Heart right ventricle (tissue), 16 donors: Measurements from ENCODE around the gene CLSTN2. TPM values are rescaled to one million over a fixed set of nuclear protein-coding genes. Genes with fewer than 3 reads are reported as not detected.

Source experiments
- ATAC-seq, 8 donors: fragments of 200-7000 bp; cut with Tn5 transposase; one replicate each; pipeline ENCODE4 v1.9.1; 2020; ENCODE audit warnings: mild to moderate bottlenecking in 8 of 8, moderate library complexity in 8 of 8, moderate number of reproducible peaks in 1 of 8
- DNase-seq, 2 donors: peaks; one replicate each; pipeline ENCODE4 v3.0.0-alpha.2; 2020
- H3K27ac ChIP-seq, 10 donors: fragments of 200-600 bp; sonication (generic) in 2 of 10; one replicate each; pipeline versions ENCODE4 v1.5.0 to v1.8.0; 2020 to 2022; ENCODE audit warnings: mild to moderate bottlenecking in 3 of 10
- H3K27me3 ChIP-seq, 7 donors: fragments of 200-600 bp; one replicate each; pipeline ENCODE4 v1.8.0; 2021 to 2022; ENCODE audit warnings: mild to moderate bottlenecking in 2 of 7
- H3K36me3 ChIP-seq, 9 donors: fragments of 200-600 bp; sonication (generic) in 1 of 9; one replicate each; pipeline versions ENCODE4 v1.5.0 to v1.8.0; 2020 to 2022; ENCODE audit warnings: mild to moderate bottlenecking in 2 of 9
- H3K4me1 ChIP-seq, 9 donors: fragments of 200-600 bp; sonication (generic) in 1 of 9; one replicate each; pipeline versions ENCODE4 v1.5.0 to v1.8.0; 2020 to 2022; ENCODE audit warnings: mild to moderate bottlenecking in 4 of 9
- H3K4me3 ChIP-seq, 10 donors: fragments of 200-600 bp; sonication (generic) in 2 of 10; one replicate each; pipeline versions ENCODE4 v1.5.0 to v1.8.0; 2020 to 2022; ENCODE audit warnings: mild to moderate bottlenecking in 7 of 10, moderate library complexity in 2 of 10
- H3K9me3 ChIP-seq, 11 donors: fragments of 200-600 bp in 10 of 11; sonication (generic) in 2 of 11; one replicate each; pipeline versions ENCODE4 v1.5.0 to v1.8.0; 2013 to 2022; ENCODE audit warnings: mild to moderate bottlenecking in 2 of 11, control low read depth in 1 of 11, moderate library complexity in 1 of 11
- WGBS, 2 donors: extraction: QIAGEN DNeasy Blood & Tissue Kit; methylation state at CpG; one replicate each; pipeline ENCODE4 v1.1.7; 2013; ENCODE audit warnings: inconsistent platforms in 1 of 2; 5-methylcytosine and 5-hydroxymethylcytosine counted together
- intact Hi-C, 10 donors: fragments of 100-400 bp; cut with DNase I; formaldehyde crosslinking; loops; one replicate each; pipeline versions ENCODE4 v1.11.1 to v1.14.2; 2022
- polyA plus RNA-seq, 2 donors: library from polyadenylated mRNA; stranded (reverse); fragments of 200-250 nt; gene quantifications; one replicate each; pipeline ENCODE4 v1.2.3, GENCODE V29; 2013
- total RNA-seq, 10 donors: library from RNA; stranded (reverse); fragmentation: NEBNext Ultra II Directional in 3 of 10; extraction: Animal tissue kit (Norgen Biotek cat#: 25700) in 3 of 10; gene quantifications; one replicate each; pipeline versions ENCODE4 v1.2.1 to v1.2.4, GENCODE V29; 2021 to 2023
- TF ChIP-seq, protein P1 (sequence below), 9 donors: fragments of 200-600 bp; sonication (generic) in 2 of 9; IDR thresholded peaks; one replicate each; pipeline versions ENCODE4 v1.5.0 to v1.8.0; 2021 to 2022; ENCODE audit warnings: antibody characterized with exemption in 9 of 9, mild to moderate bottlenecking in 5 of 9, moderate library complexity in 1 of 9
- donor health status: Arrhythmogenic right ventricular cardiomyopathy.
- donor health status: ischemic (EF 13 %, LVEDD 7.1; RV severe dilation, severe dysfunction).
- donor health status: healthy with polysubstance abuse.
- donor health status: DM: no; HTN: yes; CAD: no.
- donor health status: DM: no; HTN: no; CAD: no.
- donor health status: ischemic (EF 25% LVEDD 6.9; RV normal size, moderate dysfunction).
- donor health status: ischemic (EF 25% LVEDD 5.7; RV mildly dilated, moderate dysfunction).
- donor health status: healthy.
- donor health status: DM: yes; HTN: yes; CAD: no.
- donor health status: Ischemic cardiomyopathy.
- donor health status: ischemic (EF 35%, LVEDD 5.7; RV mildly dilated, moderate dysfunction).
- donor health status: nonischemic (EF 11% LVEDD 7.7; RV severe dilation, severe dysfunction).
- donor health status: DM: yes; HTN: yes; CAD: no.
- donor health status: PGD.
- donor health status: ischemic (EF 29% LVEDD 5.4; RV normal size, mild dysfunction).
- donor health status: nonischemic (EF 23%, LVEDD 6.1; RV moderate dilation, normal function).

The CLSTN2 gene
- total and polyA plus RNA-seq, 12 donors = 0.57 to 10.7 (median 4.4) TPM

DNA sequence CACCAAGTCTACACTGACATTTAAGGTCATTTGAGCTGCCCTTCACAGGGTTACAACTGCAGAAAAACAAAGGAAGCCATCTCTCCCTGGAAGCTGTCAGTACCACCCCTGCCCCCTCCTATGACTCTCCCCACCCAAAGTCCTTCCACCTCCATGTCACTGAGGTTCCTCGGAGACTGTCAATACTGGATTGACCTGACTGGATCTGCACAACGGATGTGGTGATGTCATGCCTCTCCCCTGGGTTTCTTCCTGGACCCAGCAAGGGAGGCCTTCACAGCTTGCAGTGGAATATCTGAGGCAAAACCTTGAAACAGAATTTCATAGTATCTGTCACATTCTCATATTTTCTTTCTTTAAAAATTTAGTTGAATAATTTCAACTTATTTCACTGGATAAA, 153.5 kb downstream of the CLSTN2 start:
- H3K27me3 ChIP-seq = peaks cover 0 to 5% (median 0%) of the 10 kb centered on the region in 7 donors
- 74 to 77% methylated on average over 2 of the region's 2 CpGs for WGBS, 2 donors
- no peak overlapping the region for H3K27ac ChIP-seq
- H3K9me3 ChIP-seq = peaks cover 0 to 10% (median 0%) of the 10 kb centered on the region in 11 donors
- no peaks in the 10 kb centered on the region for H3K36me3 ChIP-seq
- no peak overlapping the region for H3K4me3 ChIP-seq
- TF ChIP-seq, protein P1, sequence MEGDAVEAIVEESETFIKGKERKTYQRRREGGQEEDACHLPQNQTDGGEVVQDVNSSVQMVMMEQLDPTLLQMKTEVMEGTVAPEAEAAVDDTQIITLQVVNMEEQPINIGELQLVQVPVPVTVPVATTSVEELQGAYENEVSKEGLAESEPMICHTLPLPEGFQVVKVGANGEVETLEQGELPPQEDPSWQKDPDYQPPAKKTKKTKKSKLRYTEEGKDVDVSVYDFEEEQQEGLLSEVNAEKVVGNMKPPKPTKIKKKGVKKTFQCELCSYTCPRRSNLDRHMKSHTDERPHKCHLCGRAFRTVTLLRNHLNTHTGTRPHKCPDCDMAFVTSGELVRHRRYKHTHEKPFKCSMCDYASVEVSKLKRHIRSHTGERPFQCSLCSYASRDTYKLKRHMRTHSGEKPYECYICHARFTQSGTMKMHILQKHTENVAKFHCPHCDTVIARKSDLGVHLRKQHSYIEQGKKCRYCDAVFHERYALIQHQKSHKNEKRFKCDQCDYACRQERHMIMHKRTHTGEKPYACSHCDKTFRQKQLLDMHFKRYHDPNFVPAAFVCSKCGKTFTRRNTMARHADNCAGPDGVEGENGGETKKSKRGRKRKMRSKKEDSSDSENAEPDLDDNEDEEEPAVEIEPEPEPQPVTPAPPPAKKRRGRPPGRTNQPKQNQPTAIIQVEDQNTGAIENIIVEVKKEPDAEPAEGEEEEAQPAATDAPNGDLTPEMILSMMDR (IDR thresholded peaks at IDR 0.05) = no peak
- DNase-seq = no peak
- no peak for ATAC-seq
- intact Hi-C loops = no loop called here
- peaks cover 0 to 8% (median 2%) of the 10 kb centered on the region in 9 donors for H3K4me1 ChIP-seq

DNA sequence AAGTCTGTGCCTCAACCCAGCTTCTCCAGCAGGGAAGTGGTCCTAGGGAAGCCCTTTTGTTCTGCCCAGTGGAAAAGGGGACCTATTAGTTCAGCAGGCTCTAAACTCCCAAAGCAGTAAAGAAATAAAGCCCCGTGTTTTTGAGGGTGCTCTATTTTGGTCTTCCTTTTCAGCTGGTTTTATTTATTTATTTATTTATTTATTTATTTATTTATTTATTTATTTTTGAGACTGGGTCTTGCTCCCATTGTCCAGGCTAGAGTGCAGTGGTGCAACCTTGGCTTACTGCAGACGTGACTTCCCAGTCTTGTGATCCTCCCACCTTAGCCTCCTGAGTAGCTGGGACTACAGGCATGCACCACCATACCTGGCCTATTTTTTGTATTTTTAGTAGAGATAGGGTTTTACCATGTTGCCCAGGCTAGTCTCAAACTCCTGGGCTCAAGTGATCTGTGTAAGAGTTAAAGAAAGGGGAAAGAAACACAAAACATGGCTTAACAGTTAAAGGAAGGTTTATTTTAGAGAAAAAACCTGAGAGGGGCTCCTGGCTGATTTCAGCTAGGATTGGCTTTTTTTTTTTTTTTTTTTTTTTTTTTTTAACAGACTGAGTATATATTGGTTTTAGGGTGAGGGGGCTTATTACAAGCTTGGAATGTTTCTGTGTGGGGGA, 154.6 kb downstream of the CLSTN2 start:
- 95% methylated on average over 2 of the region's 2 CpGs for WGBS, 2 donors
- Histone ChIP-seq H3K36me3 (no peaks in the 10 kb centered on the region), H3K27ac (no peak overlapping the region), H3K27me3 (peaks cover 0 to 5% (median 0%) of the 10 kb centered on the region in 7 donors), H3K4me3 (no peak overlapping the region), H3K9me3 (peaks cover 0 to 10% (median 0%) of the 10 kb centered on the region in 11 donors), H3K4me1 (peaks cover 0 to 19% (median 9%) of the 10 kb centered on the region in 9 donors)
- intact Hi-C loops = no loop called here
- no peak for DNase-seq
- ATAC-seq = no peak
- TF ChIP-seq, protein P1 (IDR thresholded peaks at IDR 0.05) = no peak

DNA sequence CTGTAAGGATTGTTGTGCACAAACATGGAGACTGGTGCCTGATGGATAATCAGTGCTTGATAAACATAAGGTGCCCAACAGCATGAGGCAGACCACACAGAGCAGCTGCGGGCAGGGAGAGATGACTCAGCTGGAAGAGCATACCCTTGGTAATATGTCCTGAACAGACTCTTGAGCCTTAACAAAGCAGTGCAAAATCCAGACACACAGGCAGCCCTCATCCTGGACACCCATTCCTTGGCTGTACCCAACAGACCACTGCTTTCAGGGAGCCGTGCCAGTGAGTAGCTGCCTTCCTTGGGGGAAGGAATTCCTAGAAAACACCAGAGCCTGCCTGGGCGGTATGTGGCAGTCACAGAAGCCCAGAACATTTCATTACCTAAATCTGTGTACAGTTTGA, 156.2 kb downstream of the CLSTN2 start:
- H3K36me3 ChIP-seq = no peaks in the 10 kb centered on the region
- peaks cover 0 to 10% (median 0%) of the 10 kb centered on the region in 11 donors for H3K9me3 ChIP-seq
- TF ChIP-seq, protein P1 (IDR thresholded peaks at IDR 0.05) = no peak
- 62 to 63% methylated on average over 3 of the region's 3 CpGs for WGBS, 2 donors
- intact Hi-C loops = no loop called here
- ATAC-seq = peak in 4 of 8 donors; percentile 29 to 52 (median 36)
- H3K27ac ChIP-seq = no peak overlapping the region
- no peak for DNase-seq
- H3K27me3 ChIP-seq = peaks cover 0 to 5% (median 0%) of the 10 kb centered on the region in 7 donors
- H3K4me1 ChIP-seq = peaks cover 0 to 20% (median 9%) of the 10 kb centered on the region in 9 donors
- no peak overlapping the region for H3K4me3 ChIP-seq

- 79 to 83% methylated on average over 8 of the region's 8 CpGs for WGBS, 2 donors
- Histone ChIP-seq H3K27me3 (no peaks in the 10 kb centered on the region), H3K36me3 (no peaks in the 10 kb centered on the region), H3K4me3 (no peak overlapping the region), H3K27ac (no peak overlapping the region), H3K4me1 (peaks cover 0 to 20% (median 9%) of the 10 kb centered on the region in 9 donors), H3K9me3 (peaks cover 0 to 10% (median 0%) of the 10 kb centered on the region in 11 donors)
- TF ChIP-seq, protein P1 (IDR thresholded peaks at IDR 0.05) = peak in 3 of 9 donors; percentile 13 to 23 (median 18)
- ATAC-seq (peak in 3 of 8 donors; percentile 29 to 56 (median 42)), DNase-seq (no peak)
- intact Hi-C loops = no loop called here
Measured at GRCh38 chr3:140092848-140093536, 158.0 kb downstream of the CLSTN2 start.
